ENCODE measurements around the gene TET3.

Gene TET3

GRCh38 chr2:74001781-74002504 lies 17.2 kb downstream of the TET3 start:
- H3K27me3 ChIP-seq (ENCODE audit: control insufficient read depth, insufficient read depth, low read length): no peaks in the 10 kb centered on the region
- peak overlapping the region; percentile 72 for H2AFZ ChIP-seq
- peaks cover 9% of the 10 kb centered on the region for H3K4me1 ChIP-seq
- H3K9ac ChIP-seq: no peak overlapping the region
- no peaks in the 10 kb centered on the region for H3K36me3 ChIP-seq (ENCODE audit: control insufficient read depth, insufficient read depth, low read length)
- no peak for TF ChIP-seq CTCF (IDR thresholded peaks at IDR 0.05)
- no peak overlapping the region for H3K4me3 ChIP-seq (ENCODE audit: low read depth, low read length)
- H3K27ac ChIP-seq: no peak overlapping the region
- no peaks in the 10 kb centered on the region for H3K9me3 ChIP-seq (ENCODE audit: control insufficient read depth, low read length)
- peak overlapping the region; percentile 43 for H3K4me2 ChIP-seq (ENCODE audit: low read length)
- peaks cover 26% of the 10 kb centered on the region for H3K79me2 ChIP-seq

DNA sequence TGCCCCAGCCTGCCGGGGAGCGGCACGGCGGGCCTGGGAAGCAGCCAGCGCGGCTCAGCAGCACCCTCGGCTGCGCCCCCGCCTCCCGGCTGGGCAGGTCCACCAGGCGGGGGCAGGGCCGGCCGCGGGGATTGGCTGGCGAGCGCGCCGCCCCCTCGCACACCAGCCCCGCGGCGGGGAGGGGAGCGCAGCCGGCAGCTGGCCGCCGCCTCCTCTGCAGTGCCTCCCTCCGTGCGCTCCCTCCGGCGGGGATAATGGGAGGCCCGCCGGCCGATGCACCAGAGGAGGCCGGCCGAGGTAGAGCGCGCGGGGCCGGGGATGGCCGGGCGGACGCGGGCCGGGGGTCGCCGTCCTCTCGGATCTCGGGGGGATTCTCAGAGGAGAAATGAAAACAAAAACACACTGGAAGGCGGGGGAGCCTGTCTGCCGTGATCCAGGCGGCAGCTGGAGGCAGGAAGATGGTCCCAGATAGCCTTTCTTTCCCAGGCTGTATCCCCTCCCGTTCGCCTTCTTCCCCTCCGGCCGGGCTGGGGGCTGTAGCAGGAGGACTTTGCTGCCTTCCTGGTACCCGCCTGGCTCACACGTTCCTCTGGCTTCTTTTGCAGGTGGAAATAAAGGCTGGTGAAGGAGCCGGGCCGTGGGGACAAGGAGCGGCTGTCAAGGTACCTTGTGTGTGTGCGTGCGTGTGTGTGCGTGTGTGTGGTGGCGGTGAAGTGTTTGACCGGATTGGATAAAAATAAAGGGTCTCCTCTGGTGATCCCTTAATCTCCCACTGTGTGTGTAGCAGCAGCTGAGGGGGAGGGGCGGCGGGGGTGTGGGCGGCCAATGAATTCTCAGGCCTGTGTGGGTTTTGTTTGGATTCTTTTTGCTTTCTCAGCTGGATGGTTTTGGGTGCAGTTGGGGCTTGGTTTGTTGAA lies 18.1 kb downstream of the TET3 start:
- TF ChIP-seq CTCF (IDR thresholded peaks at IDR 0.05): peak; percentile 31
- peak overlapping the region; percentile 78 for H3K4me2 ChIP-seq (ENCODE audit: low read length)
- H3K27me3 ChIP-seq (ENCODE audit: control insufficient read depth, insufficient read depth, low read length): no peaks in the 10 kb centered on the region
- H3K27ac ChIP-seq: no peak overlapping the region
- H3K9ac ChIP-seq: no peak overlapping the region
- H3K9me3 ChIP-seq (ENCODE audit: control insufficient read depth, low read length): no peaks in the 10 kb centered on the region
- H3K79me2 ChIP-seq: peaks cover 31% of the 10 kb centered on the region
- peak overlapping the region; percentile 87 for H2AFZ ChIP-seq
- H3K36me3 ChIP-seq (ENCODE audit: control insufficient read depth, insufficient read depth, low read length): no peaks in the 10 kb centered on the region
- peaks cover 9% of the 10 kb centered on the region for H3K4me1 ChIP-seq
- H3K4me3 ChIP-seq (ENCODE audit: low read depth, low read length): peak overlapping the region; percentile 17

DNA sequence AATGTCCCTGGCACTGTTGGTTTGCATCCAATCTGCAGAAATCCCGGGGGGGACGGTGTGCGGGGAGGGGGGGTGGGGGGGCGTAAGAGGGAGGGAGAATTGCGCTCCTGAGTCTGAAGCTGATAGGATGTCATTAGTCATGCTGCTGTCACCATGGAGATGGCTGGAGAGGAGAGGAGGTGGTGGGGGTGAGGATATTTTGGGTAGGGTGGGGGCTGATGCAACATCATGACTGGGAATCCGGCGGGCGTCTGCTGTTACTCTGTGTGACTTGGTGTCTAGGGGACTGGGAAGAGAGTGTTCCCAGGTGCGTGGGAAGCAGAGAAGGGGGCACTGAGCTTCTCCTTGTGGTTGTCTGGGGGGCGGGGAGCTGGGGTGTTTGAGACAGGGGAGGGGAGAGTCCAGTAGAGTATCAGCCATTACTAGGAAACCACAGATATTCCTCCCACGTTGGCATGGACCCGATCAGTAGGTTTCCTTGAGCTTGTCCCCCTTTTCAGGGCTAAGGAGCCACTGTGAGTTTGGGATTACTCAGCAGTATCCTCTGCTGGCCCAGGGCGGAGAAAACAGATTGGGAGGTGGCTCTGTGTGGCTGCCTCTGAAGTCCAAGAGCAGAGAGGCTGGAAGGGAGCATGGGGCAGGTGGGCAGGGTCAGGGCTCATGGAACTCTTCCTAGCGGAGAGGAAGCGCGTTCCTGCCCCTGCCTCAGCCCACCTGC lies 18.9 kb downstream of the TET3 start:
- Histone ChIP-seq H3K79me2 (peaks cover 35% of the 10 kb centered on the region), H3K27me3 (ENCODE audit: control insufficient read depth, insufficient read depth, low read length) (no peaks in the 10 kb centered on the region), H3K9me3 (ENCODE audit: control insufficient read depth, low read length) (no peaks in the 10 kb centered on the region), H3K4me2 (ENCODE audit: low read length) (no peak overlapping the region), H3K4me3 (ENCODE audit: low read depth, low read length) (no peak overlapping the region), H3K4me1 (peaks cover 9% of the 10 kb centered on the region), H3K27ac (no peak overlapping the region), H2AFZ (no peak overlapping the region), H3K9ac (no peak overlapping the region), H3K36me3 (ENCODE audit: control insufficient read depth, insufficient read depth, low read length) (no peaks in the 10 kb centered on the region)
- TF ChIP-seq CTCF (IDR thresholded peaks at IDR 0.05): no peak

DNA sequence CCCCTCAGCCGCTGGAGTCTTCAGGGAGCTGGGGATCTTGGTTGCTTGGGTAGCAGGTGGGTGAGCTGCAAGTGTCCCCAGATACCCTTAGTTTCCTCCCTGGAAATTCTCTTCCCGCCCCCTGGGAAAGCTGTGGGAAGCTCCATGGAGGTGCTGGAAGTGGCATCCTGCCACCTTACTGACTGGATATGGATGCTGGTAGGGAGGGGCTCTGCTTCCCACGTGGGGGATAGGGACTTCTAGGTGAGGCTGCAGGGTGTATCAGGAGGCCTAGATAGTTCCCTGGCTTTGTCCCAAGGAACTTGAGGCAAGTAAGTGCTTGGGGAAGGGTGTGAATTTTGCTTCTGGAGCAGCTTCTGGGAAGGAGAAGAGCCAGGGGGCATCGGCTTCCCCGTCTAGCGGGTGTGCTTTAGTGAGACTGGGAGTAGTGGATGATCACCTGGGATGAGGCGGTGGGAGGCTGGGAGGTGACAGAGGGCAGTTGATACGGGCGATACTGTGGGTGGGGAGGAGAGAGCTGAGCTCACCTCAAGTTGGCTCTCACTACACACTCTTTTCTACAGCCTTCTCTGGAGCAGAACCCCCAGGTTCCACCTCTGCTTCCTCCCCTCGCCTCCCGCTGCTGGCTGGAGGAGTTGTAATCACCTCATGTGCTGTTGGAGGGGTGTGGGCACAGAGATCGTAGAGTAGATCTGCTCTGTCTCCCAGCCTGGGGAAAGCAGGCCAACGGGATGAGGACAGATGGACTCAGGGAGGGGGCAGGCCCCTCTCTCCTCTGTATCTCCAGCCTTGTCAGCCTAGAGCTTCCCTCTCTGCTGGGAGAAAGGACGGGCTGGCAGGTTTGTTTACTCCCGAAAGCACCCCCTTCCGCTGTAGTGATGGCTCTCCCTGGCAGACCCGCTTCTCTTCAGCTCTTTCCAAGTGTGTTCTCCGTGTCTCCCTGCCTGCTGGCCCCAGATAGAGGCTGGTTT lies 19.8 kb downstream of the TET3 start:
- H3K4me3 ChIP-seq (ENCODE audit: low read depth, low read length): no peak overlapping the region
- no peak for TF ChIP-seq CTCF (IDR thresholded peaks at IDR 0.05)
- no peak overlapping the region for H3K27ac ChIP-seq
- H3K4me1 ChIP-seq: peaks cover 10% of the 10 kb centered on the region
- no peaks in the 10 kb centered on the region for H3K27me3 ChIP-seq (ENCODE audit: control insufficient read depth, insufficient read depth, low read length)
- no peak overlapping the region for H3K9ac ChIP-seq
- no peaks in the 10 kb centered on the region for H3K36me3 ChIP-seq (ENCODE audit: control insufficient read depth, insufficient read depth, low read length)
- H3K9me3 ChIP-seq (ENCODE audit: control insufficient read depth, low read length): no peaks in the 10 kb centered on the region
- H2AFZ ChIP-seq: no peak overlapping the region
- H3K4me2 ChIP-seq (ENCODE audit: low read length): no peak overlapping the region
- H3K79me2 ChIP-seq: peaks cover 42% of the 10 kb centered on the region

Measured in parathyroid adenoma (tissue), 2 donors.